HG02943 (cell line): ENCODE data around the gene ARHGEF33.

Source experiments
- ATAC-seq: cut with Tn5 transposase; IDR thresholded peaks from one replicate; pipeline ENCODE4 v1.9.1; 2021; ENCODE audit warnings: mild to moderate bottlenecking, low read depth, moderate library complexity; ENCODE audit not compliant: unreplicated experiment

ARHGEF33 gene

GRCh38 chr2:38951766-38952165 lies 62.1 kb downstream of the ARHGEF33 start:
- no peak for ATAC-seq

GRCh38 chr2:38957972-38958371 lies 68.3 kb downstream of the ARHGEF33 start:
- ATAC-seq, result no peak

- ATAC-seq, result no peak
These were observed 69.8 kb downstream of the ARHGEF33 start for GRCh38 chr2:38959466-38959865.

- ATAC-seq, result peak; percentile 76
These were observed 70.4 kb downstream of the ARHGEF33 start for GRCh38 chr2:38959938-38960608.

- ATAC-seq, result peak; percentile 21
These were observed 71.1 kb downstream of the ARHGEF33 start for GRCh38 chr2:38960609-38961320.

- no peak for ATAC-seq
These were observed 76.3 kb downstream of the ARHGEF33 start for GRCh38 chr2:38966006-38966405.

GRCh38 chr2:38966678-38967077 lies 77.0 kb downstream of the ARHGEF33 start:
- ATAC-seq, result no peak

- no peak for ATAC-seq
These were observed 78.3 kb downstream of the ARHGEF33 start for GRCh38 chr2:38968021-38968420.

- no peak for ATAC-seq
These were observed 81.7 kb downstream of the ARHGEF33 start for GRCh38 chr2:38971377-38971776.

- ATAC-seq, result no peak
These were observed 83.6 kb downstream of the ARHGEF33 start for GRCh38 chr2:38973266-38973665.

GRCh38 chr2:38975042-38975441 lies 85.4 kb downstream of the ARHGEF33 start:
- no peak for ATAC-seq

- no peak for ATAC-seq
These were observed 87.4 kb downstream of the ARHGEF33 start for GRCh38 chr2:38977047-38977446.

GRCh38 chr2:38978296-38978903 lies 88.7 kb downstream of the ARHGEF33 start:
- no peak for ATAC-seq

GRCh38 chr2:38978908-38979307 lies 89.2 kb downstream of the ARHGEF33 start:
- no peak for ATAC-seq

- ATAC-seq, result no peak
These were observed 91.5 kb downstream of the ARHGEF33 start for GRCh38 chr2:38981003-38981669.

GRCh38 chr2:38981670-38982357 lies 92.1 kb downstream of the ARHGEF33 start:
- ATAC-seq, result no peak

- no peak for ATAC-seq
These were observed 92.8 kb downstream of the ARHGEF33 start for GRCh38 chr2:38982498-38982897.

GRCh38 chr2:38988716-38989115 lies 99.0 kb downstream of the ARHGEF33 start:
- ATAC-seq, result no peak

- ATAC-seq, result no peak
These were observed 102.2 kb downstream of the ARHGEF33 start for GRCh38 chr2:38991899-38992298.

- no peak for ATAC-seq
These were observed 108.1 kb downstream of the ARHGEF33 start for GRCh38 chr2:38997781-38998180.

GRCh38 chr2:39000552-39000951 lies 110.9 kb downstream of the ARHGEF33 start:
- ATAC-seq, result no peak
